H9 (cell line): ENCODE data around the gene ICE2. TPM values are rescaled to one million over a fixed set of nuclear protein-coding genes. Genes with fewer than 3 reads are reported as not detected.

Source experiments
- DNase-seq: peaks from one replicate; pipeline ENCODE4 v3.0.0-alpha.2; 2017
- H2AFZ ChIP-seq: one replicate; pipeline ENCODE4 v1.6.1; 2013; ENCODE audit warnings: mild to moderate bottlenecking, low read length, control low read depth, moderate library complexity
- H2AK5ac ChIP-seq: 2 replicates; pipeline ENCODE4 v1.6.1; 2013; ENCODE audit warnings: low read length, control low read depth, mixed read lengths; ENCODE audit not compliant: insufficient read length
- H2BK120ac ChIP-seq: one replicate; pipeline ENCODE4 v1.6.1; 2013; ENCODE audit warnings: low read depth, mild to moderate bottlenecking, low read length, control low read depth, inconsistent platforms; ENCODE audit not compliant: poor library complexity, severe bottlenecking
- H2BK12ac ChIP-seq: 2 replicates; pipeline ENCODE4 v1.6.1; 2013; ENCODE audit warnings: low read length, control low read depth, mixed read lengths, low read depth; ENCODE audit not compliant: insufficient read length
- H2BK15ac ChIP-seq: 2 replicates; pipeline ENCODE4 v1.6.1; 2013; ENCODE audit warnings: low read depth, low read length, control low read depth
- H2BK20ac ChIP-seq: one replicate; pipeline ENCODE4 v1.6.1; 2013; ENCODE audit warnings: low read depth, mild to moderate bottlenecking, low read length, control low read depth, inconsistent platforms; ENCODE audit not compliant: poor library complexity, severe bottlenecking
- H2BK5ac ChIP-seq: 2 replicates; pipeline ENCODE4 v1.6.1; 2013; ENCODE audit warnings: low read length, control low read depth, mixed read lengths; ENCODE audit not compliant: insufficient read length
- H3K14ac ChIP-seq: 2 replicates; pipeline ENCODE4 v1.6.1; 2013; ENCODE audit warnings: low read length, control low read depth; ENCODE audit not compliant: insufficient read depth
- H3K18ac ChIP-seq: 2 replicates; pipeline ENCODE4 v1.6.1; 2013; ENCODE audit warnings: low read depth, mild to moderate bottlenecking, mixed read lengths, low read length, control low read depth; ENCODE audit not compliant: insufficient read length
- H3K23ac ChIP-seq: 2 replicates; pipeline ENCODE4 v1.6.1; 2013; ENCODE audit warnings: low read length, control low read depth, mixed read lengths, low read depth; ENCODE audit not compliant: insufficient read length
- H3K23me2 ChIP-seq: 2 replicates; pipeline ENCODE4 v1.6.1; 2013; ENCODE audit warnings: low read depth, mild to moderate bottlenecking, mixed read lengths, low read length, control low read depth; ENCODE audit not compliant: insufficient read length, poor library complexity, severe bottlenecking
- H3K27ac ChIP-seq: 2 replicates; pipeline ENCODE4 v1.5.1; 2013; ENCODE audit warnings: low read length, control low read depth, mixed read lengths, low read depth; ENCODE audit not compliant: insufficient read length
- H3K27me3 ChIP-seq: 2 replicates; pipeline ENCODE4 v1.6.1; 2013; ENCODE audit warnings: low read length, control low read depth, inconsistent platforms; ENCODE audit not compliant: insufficient read depth
- H3K4ac ChIP-seq: 2 replicates; pipeline ENCODE4 v1.6.1; 2013; ENCODE audit warnings: low read depth, mild to moderate bottlenecking, control low read depth, inconsistent platforms, low read length, moderate library complexity
- H3K4me1 ChIP-seq: 2 replicates; pipeline ENCODE4 v1.6.1; 2013; ENCODE audit warnings: low read length, control low read depth, inconsistent platforms; ENCODE audit not compliant: insufficient read depth
- H3K4me2 ChIP-seq: 2 replicates; pipeline ENCODE4 v1.6.1; 2013; ENCODE audit warnings: low read length, control low read depth, mixed read lengths; ENCODE audit not compliant: insufficient read length, insufficient read depth
- H3K56ac ChIP-seq: 2 replicates; pipeline ENCODE4 v1.6.1; 2013; ENCODE audit warnings: low read depth, mild to moderate bottlenecking, mixed read lengths, low read length, control low read depth; ENCODE audit not compliant: insufficient read length
- H3K79me1 ChIP-seq: 2 replicates; pipeline ENCODE4 v1.6.1; 2013; ENCODE audit warnings: low read depth, mild to moderate bottlenecking, moderate library complexity, low read length, control low read depth, inconsistent platforms; ENCODE audit not compliant: insufficient read depth, poor library complexity, severe bottlenecking
- H3K79me2 ChIP-seq: 2 replicates; pipeline ENCODE4 v1.6.1; 2013; ENCODE audit warnings: low read length, control low read depth, inconsistent platforms; ENCODE audit not compliant: insufficient read depth
- H3K9ac ChIP-seq: 2 replicates; pipeline ENCODE4 v1.6.1; 2013; ENCODE audit warnings: low read length, control low read depth, mixed read lengths; ENCODE audit not compliant: insufficient read length; ENCODE audit errors: extremely low read depth
- H3K9me3 ChIP-seq: one replicate; pipeline ENCODE4 v1.6.1; 2013; ENCODE audit warnings: low read depth, low read length, inconsistent platforms; ENCODE audit not compliant: control insufficient read depth
- H3T11ph ChIP-seq: one replicate; pipeline ENCODE4 v1.6.1; 2013; ENCODE audit warnings: mild to moderate bottlenecking, low read length, control low read depth, inconsistent platforms
- H4K20me1 ChIP-seq: one replicate; pipeline ENCODE4 v1.6.1; 2013; ENCODE audit not compliant: control insufficient read depth, insufficient read length, insufficient read depth
- H4K5ac ChIP-seq: 2 replicates; pipeline ENCODE4 v1.6.1; 2013; ENCODE audit warnings: low read depth, mild to moderate bottlenecking, mixed read lengths, low read length, control low read depth; ENCODE audit not compliant: insufficient read length
- H4K8ac ChIP-seq: replicated peaks from 2 replicates; pipeline ENCODE4 v1.6.1; 2013; ENCODE audit warnings: low read length, control low read depth, mixed read lengths, low read depth; ENCODE audit not compliant: insufficient read length
- H4K91ac ChIP-seq: 2 replicates; pipeline ENCODE4 v1.6.1; 2013; ENCODE audit warnings: low read depth, mild to moderate bottlenecking, moderate library complexity, mixed read lengths, low read length, control low read depth; ENCODE audit not compliant: insufficient read length
- H3K27ac Mint-ChIP-seq, 3 experiments: 2 replicates in 2 of 3; 3 replicates in 1 of 3; pipeline ENCODE4 v1.8.0; 2020 to 2021; ENCODE audit warnings: mixed read lengths in 3 of 3, mild to moderate bottlenecking in 1 of 3, moderate library complexity in 1 of 3
- H3K27me3 Mint-ChIP-seq: 2 replicates; pipeline ENCODE4 v1.8.0; 2021; ENCODE audit warnings: low read depth, mild to moderate bottlenecking, moderate library complexity, mixed read lengths
- H3K36me3 Mint-ChIP-seq, 3 experiments: 2 replicates in 2 of 3; 3 replicates in 1 of 3; pipeline ENCODE4 v1.8.0; 2020 to 2021; ENCODE audit warnings: low read depth in 3 of 3, mixed read lengths in 3 of 3; ENCODE audit not compliant: insufficient read depth in 1 of 3
- H3K4me1 Mint-ChIP-seq, 2 experiments: 2 replicates each; pipeline ENCODE4 v1.8.0; 2020; ENCODE audit warnings: mixed read lengths in 2 of 2
- H3K4me3 Mint-ChIP-seq, 2 experiments: 2 replicates in 1 of 2; 3 replicates in 1 of 2; pipeline ENCODE4 v1.8.0; 2020 to 2021; ENCODE audit warnings: mild to moderate bottlenecking in 2 of 2, mixed read lengths in 2 of 2, moderate library complexity in 1 of 2
- H3K9me3 Mint-ChIP-seq, 2 experiments: 2 replicates in 1 of 2; 3 replicates in 1 of 2; pipeline ENCODE4 v1.8.0; 2020; ENCODE audit warnings: mild to moderate bottlenecking in 2 of 2, mixed read lengths in 2 of 2, moderate library complexity in 1 of 2
- WGBS: extraction: QIAGEN DNeasy Blood & Tissue Kit; methylation state at CpG from one replicate; pipeline ENCODE4 v1.1.7; 2013; ENCODE audit warnings: missing lambda C conversion rate, low lambda C conversion rate, mixed read lengths; ENCODE audit not compliant: insufficient read length; ENCODE audit errors: extremely low coverage; 5-methylcytosine and 5-hydroxymethylcytosine counted together
- total RNA-seq: library from RNA; stranded (reverse); gene quantifications from 2 replicates; pipeline ENCODE4 v1.2.1, GENCODE V29; 2021
- TF ChIP-seq, protein P1 (sequence below): fragments of 200-600 bp; sonication (generic); conservative IDR thresholded peaks from 3 replicates; pipeline ENCODE4 v1.8.0; 2021; ENCODE audit warnings: antibody characterized with exemption, mild to moderate bottlenecking

Gene ICE2
- total RNA-seq, 1 experiment from 2014 or later: 76.3 TPM

DNA sequence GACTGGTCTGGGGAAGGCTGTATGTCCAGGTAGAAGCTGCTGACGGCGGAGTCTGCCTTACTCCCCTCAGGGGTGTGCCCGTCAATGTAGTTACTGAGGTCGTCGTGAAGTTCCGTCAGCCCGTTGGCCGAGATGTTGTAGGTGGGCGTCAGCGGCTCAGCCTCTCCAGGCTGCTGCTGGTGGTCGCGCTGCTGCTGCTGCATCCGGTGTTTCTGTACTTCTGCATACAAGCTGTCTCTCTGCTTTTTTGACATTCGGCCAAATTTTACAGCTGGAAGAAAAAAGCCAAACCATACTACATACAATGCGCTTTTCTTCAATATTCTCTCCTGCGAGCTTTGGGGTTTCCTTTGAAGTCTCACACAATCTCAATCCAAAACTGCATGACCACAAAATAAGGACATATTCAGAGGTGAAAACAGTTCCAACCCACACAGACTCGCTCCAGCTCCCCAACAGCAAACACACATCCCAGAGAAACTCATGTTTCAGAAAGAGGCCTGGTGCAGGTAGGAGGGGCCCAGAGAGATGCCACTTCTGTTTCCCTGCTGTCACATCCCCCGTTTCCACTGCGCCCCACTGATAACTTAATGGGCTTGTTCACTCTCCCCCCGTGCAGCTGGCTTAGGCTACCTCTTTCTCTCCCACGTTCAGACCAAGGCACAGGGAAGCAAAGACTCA lies 32.5 kb upstream of the ICE2 start:
- no peaks in the 10 kb centered on the region for H3K4me1 ChIP-seq
- no peaks in the 10 kb centered on the region for H4K20me1 ChIP-seq
- H3K4ac ChIP-seq: no peak overlapping the region
- H3K18ac ChIP-seq: no peak overlapping the region
- Mint-ChIP-seq H3K4me3 (no peak overlapping the region), H3K9me3 (no peaks in the 10 kb centered on the region), H3K4me1 (peaks cover 0 to 6% of the 10 kb centered on the region in 2 experiments; a peak in 2 of 4 replicates), H3K27ac (peak overlapping the region in 1 of 3 experiments; percentile 22; a peak in 1 of 7 replicates), H3K27me3 (no peaks in the 10 kb centered on the region), H3K36me3 (peaks cover 0 to 34% (median 12%) of the 10 kb centered on the region in 3 experiments; a peak in 6 of 7 replicates)
- no peak overlapping the region for H4K91ac ChIP-seq
- H3K14ac ChIP-seq: no peak overlapping the region
- TF ChIP-seq, protein P1, sequence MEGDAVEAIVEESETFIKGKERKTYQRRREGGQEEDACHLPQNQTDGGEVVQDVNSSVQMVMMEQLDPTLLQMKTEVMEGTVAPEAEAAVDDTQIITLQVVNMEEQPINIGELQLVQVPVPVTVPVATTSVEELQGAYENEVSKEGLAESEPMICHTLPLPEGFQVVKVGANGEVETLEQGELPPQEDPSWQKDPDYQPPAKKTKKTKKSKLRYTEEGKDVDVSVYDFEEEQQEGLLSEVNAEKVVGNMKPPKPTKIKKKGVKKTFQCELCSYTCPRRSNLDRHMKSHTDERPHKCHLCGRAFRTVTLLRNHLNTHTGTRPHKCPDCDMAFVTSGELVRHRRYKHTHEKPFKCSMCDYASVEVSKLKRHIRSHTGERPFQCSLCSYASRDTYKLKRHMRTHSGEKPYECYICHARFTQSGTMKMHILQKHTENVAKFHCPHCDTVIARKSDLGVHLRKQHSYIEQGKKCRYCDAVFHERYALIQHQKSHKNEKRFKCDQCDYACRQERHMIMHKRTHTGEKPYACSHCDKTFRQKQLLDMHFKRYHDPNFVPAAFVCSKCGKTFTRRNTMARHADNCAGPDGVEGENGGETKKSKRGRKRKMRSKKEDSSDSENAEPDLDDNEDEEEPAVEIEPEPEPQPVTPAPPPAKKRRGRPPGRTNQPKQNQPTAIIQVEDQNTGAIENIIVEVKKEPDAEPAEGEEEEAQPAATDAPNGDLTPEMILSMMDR: no peak
- no peak overlapping the region for H2BK15ac ChIP-seq
- H3K9me3 ChIP-seq: no peaks in the 10 kb centered on the region
- no peak overlapping the region for H3K9ac ChIP-seq
- H3K27me3 ChIP-seq: no peaks in the 10 kb centered on the region
- H3K23ac ChIP-seq: no peak overlapping the region
- no peak overlapping the region for H3K56ac ChIP-seq
- no peaks in the 10 kb centered on the region for H3K23me2 ChIP-seq
- H3K79me2 ChIP-seq: no peaks in the 10 kb centered on the region
- H3K27ac ChIP-seq: no peak overlapping the region
- WGBS: no CpG with 5 or more reads among the region's 21 CpGs
- no peak overlapping the region for H2BK12ac ChIP-seq
- no peak overlapping the region for H2BK120ac ChIP-seq
- no peak overlapping the region for H2AK5ac ChIP-seq
- DNase-seq: no peak
- no peak overlapping the region for H3K4me2 ChIP-seq
- no peak overlapping the region for H2BK5ac ChIP-seq
- no peak overlapping the region for H4K5ac ChIP-seq
- no peak overlapping the region for H2BK20ac ChIP-seq
- H3T11ph ChIP-seq: no peak overlapping the region
- no peak overlapping the region for H4K8ac ChIP-seq
- H3K79me1 ChIP-seq: no peaks in the 10 kb centered on the region
- no peak overlapping the region for H2AFZ ChIP-seq
